GM19328 (cell line): Measurements from ENCODE around the gene APOH.

Experiments
- ATAC-seq: cut with Tn5 transposase; IDR thresholded peaks from one replicate; pipeline ENCODE4 v1.9.1; 2021; ENCODE audit warnings: mild to moderate bottlenecking, moderate library complexity; ENCODE audit not compliant: unreplicated experiment

APOH gene

GRCh38 chr17:66198242-66198641 is 31.0 kb downstream of the APOH start:
- no peak for ATAC-seq

- ATAC-seq = no peak
Measured at GRCh38 chr17:66192378-66192687, 36.9 kb downstream of the APOH start.

GRCh38 chr17:66191593-66192377 is 37.4 kb downstream of the APOH start, which contains the start of gene CEP112:
Gene CEP112, minus strand, starts transcription at chr17:66192133.
- no peak for ATAC-seq

GRCh38 chr17:66190738-66191592 is 38.2 kb downstream of the APOH start:
- ATAC-seq = no peak

- no peak for ATAC-seq
Measured at GRCh38 chr17:66187718-66188117, 41.5 kb downstream of the APOH start.

GRCh38 chr17:66185862-66186261 is 43.4 kb downstream of the APOH start:
- no peak for ATAC-seq

- no peak for ATAC-seq
Measured at GRCh38 chr17:66184392-66184791, 44.8 kb downstream of the APOH start.

GRCh38 chr17:66183529-66183928 is 45.7 kb downstream of the APOH start:
- ATAC-seq = no peak

GRCh38 chr17:66178642-66179041 is 50.6 kb downstream of the APOH start:
- ATAC-seq = no peak

- ATAC-seq = no peak
Measured at GRCh38 chr17:66177048-66177447, 52.2 kb downstream of the APOH start.

GRCh38 chr17:66175892-66176291 is 53.3 kb downstream of the APOH start:
- no peak for ATAC-seq

- no peak for ATAC-seq
Measured at GRCh38 chr17:66172691-66173223, 56.5 kb downstream of the APOH start.

GRCh38 chr17:66172144-66172543 is 57.1 kb downstream of the APOH start:
- ATAC-seq = no peak

- ATAC-seq = no peak
Measured at GRCh38 chr17:66171692-66172091, 57.5 kb downstream of the APOH start.

- ATAC-seq = no peak
Measured at GRCh38 chr17:66171172-66171571, 58.0 kb downstream of the APOH start.

GRCh38 chr17:66169839-66170238 is 59.4 kb downstream of the APOH start:
- ATAC-seq = no peak

GRCh38 chr17:66167189-66167815 is 61.9 kb downstream of the APOH start:
- ATAC-seq = no peak

- ATAC-seq = no peak
Measured at GRCh38 chr17:66165537-66166123, 63.6 kb downstream of the APOH start.
